Measurements from ENCODE around the gene PNLIPRP3.

Gene PNLIPRP3

DNA sequence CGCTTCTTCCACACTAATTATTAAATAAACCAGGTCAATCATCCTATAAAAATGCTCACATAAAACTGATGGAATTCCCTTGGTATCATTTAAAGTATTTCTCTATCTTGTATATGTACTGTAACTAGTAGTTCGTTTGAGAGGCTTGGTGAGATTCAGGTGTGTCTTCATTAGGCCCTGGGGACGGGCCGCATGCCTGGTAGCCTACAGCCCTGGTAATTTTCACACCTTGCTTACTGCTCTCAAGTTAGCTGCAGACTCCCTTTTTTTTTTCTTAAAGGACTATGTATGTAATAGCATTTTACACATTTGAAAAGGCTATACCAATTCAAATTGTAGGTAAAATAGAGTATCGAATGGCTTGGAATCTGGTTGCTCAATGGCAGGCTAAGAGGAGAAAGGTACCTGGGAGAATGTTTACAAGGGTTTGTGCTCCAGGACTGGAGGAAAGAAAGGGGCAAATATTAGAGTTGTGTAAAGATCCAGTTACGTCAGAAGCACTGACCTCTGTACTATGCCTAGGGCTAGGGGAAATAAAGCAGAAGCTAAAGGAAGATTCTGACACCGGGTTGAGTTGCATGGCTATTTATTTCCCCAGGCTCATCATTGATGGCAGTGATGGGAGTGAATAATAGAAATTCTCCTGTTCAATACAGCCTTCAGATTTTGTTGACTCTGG lies 59.3 kb downstream of the PNLIPRP3 start:
- Histone ChIP-seq H3K4me3 (ENCODE audit: low read depth, low read length) (no peak overlapping the region), H3K4me1 (ENCODE audit: control insufficient read depth, insufficient read depth, low read length) (no peaks in the 10 kb centered on the region), H3K36me3 (ENCODE audit: control insufficient read depth in 2 of 2, insufficient read depth in 1 of 2, low read length in 2 of 2) (no peaks in the 10 kb centered on the region), H3K9me3 (ENCODE audit: control insufficient read depth, insufficient read depth, low read depth, low read length) (no peaks in the 10 kb centered on the region), H3K27ac (ENCODE audit: extremely low read depth, low read depth, low read length) (no peak overlapping the region)
- TF ChIP-seq GLI2 (tag by site-specific recombination; IDR thresholded peaks at IDR 0.05; ENCODE audit: borderline replicate concordance, low read depth) (no peak), ZBTB48 (tag by site-specific recombination; IDR thresholded peaks at IDR 0.05) (no peak)
- TF ChIP-seq, protein P1, sequence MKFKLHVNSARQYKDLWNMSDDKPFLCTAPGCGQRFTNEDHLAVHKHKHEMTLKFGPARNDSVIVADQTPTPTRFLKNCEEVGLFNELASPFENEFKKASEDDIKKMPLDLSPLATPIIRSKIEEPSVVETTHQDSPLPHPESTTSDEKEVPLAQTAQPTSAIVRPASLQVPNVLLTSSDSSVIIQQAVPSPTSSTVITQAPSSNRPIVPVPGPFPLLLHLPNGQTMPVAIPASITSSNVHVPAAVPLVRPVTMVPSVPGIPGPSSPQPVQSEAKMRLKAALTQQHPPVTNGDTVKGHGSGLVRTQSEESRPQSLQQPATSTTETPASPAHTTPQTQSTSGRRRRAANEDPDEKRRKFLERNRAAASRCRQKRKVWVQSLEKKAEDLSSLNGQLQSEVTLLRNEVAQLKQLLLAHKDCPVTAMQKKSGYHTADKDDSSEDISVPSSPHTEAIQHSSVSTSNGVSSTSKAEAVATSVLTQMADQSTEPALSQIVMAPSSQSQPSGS (tag by site-specific recombination; IDR thresholded peaks at IDR 0.05; ENCODE audit: low read depth) = no peak
- TF ChIP-seq, protein P2, sequence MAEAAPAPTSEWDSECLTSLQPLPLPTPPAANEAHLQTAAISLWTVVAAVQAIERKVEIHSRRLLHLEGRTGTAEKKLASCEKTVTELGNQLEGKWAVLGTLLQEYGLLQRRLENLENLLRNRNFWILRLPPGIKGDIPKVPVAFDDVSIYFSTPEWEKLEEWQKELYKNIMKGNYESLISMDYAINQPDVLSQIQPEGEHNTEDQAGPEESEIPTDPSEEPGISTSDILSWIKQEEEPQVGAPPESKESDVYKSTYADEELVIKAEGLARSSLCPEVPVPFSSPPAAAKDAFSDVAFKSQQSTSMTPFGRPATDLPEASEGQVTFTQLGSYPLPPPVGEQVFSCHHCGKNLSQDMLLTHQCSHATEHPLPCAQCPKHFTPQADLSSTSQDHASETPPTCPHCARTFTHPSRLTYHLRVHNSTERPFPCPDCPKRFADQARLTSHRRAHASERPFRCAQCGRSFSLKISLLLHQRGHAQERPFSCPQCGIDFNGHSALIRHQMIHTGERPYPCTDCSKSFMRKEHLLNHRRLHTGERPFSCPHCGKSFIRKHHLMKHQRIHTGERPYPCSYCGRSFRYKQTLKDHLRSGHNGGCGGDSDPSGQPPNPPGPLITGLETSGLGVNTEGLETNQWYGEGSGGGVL (tag by site-specific recombination; IDR thresholded peaks at IDR 0.05) = no peak
- POLR2A ChIA-PET = no interaction called here
- CTCF ChIA-PET = interaction anchor here (0.6 to 1.1 kb wide), 3 partner anchors 25 to 48 kb away, joined by 3 to 4 read pairs (median 3); no protein-coding TSS in a partner anchor

DNA sequence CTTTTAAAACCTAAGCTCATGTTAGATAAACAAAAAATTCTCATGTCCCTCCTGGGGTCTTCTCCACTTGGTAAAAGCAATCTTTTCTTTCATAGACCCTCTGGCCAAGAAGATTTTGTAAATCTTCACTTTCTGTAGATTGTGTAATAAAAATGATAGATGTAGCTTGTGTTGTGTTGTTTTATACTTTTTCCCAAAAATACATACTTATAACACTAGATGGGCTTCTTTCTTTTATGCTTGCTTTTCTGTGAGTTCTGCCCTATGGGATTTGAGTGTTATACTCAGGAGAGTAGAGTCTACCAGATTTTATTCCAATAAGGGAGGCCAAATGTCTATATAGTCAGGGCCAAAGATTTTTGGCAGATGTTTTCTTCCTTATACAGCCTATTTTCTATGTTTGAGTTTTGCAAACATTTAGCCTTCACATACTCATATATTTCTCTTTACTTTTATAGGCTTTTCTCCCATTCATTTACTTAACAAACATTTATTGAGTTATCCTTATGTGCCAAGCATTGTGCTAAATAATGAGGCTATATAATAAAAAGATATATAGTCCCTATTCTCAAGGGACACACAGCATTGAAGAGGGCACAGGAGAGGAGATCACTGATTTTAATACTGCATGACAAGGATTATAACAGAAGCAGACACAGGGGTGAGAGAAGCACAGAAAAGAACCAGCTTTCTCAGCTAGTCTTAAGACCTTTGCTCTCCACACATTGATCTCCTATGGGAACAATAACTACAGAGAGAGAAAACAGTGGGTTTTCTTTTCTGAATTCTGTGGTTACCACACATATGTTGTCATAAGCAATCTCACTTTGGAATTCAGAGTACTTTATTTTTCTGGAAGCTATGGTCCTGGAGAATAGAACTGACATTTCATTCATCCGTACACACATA lies 60.1 kb downstream of the PNLIPRP3 start:
- no peak for TF ChIP-seq ZBTB48 (tag by site-specific recombination; IDR thresholded peaks at IDR 0.05)
- TF ChIP-seq SP7 (tag by site-specific recombination; IDR thresholded peaks at IDR 0.05) = no peak
- TF ChIP-seq, protein P3, sequence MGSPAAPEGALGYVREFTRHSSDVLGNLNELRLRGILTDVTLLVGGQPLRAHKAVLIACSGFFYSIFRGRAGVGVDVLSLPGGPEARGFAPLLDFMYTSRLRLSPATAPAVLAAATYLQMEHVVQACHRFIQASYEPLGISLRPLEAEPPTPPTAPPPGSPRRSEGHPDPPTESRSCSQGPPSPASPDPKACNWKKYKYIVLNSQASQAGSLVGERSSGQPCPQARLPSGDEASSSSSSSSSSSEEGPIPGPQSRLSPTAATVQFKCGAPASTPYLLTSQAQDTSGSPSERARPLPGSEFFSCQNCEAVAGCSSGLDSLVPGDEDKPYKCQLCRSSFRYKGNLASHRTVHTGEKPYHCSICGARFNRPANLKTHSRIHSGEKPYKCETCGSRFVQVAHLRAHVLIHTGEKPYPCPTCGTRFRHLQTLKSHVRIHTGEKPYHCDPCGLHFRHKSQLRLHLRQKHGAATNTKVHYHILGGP (tag by site-specific recombination; IDR thresholded peaks at IDR 0.05) = no peak
- TF ChIP-seq, protein P4, sequence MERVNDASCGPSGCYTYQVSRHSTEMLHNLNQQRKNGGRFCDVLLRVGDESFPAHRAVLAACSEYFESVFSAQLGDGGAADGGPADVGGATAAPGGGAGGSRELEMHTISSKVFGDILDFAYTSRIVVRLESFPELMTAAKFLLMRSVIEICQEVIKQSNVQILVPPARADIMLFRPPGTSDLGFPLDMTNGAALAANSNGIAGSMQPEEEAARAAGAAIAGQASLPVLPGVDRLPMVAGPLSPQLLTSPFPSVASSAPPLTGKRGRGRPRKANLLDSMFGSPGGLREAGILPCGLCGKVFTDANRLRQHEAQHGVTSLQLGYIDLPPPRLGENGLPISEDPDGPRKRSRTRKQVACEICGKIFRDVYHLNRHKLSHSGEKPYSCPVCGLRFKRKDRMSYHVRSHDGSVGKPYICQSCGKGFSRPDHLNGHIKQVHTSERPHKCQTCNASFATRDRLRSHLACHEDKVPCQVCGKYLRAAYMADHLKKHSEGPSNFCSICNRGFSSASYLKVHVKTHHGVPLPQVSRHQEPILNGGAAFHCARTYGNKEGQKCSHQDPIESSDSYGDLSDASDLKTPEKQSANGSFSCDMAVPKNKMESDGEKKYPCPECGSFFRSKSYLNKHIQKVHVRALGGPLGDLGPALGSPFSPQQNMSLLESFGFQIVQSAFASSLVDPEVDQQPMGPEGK (tag by site-specific recombination; IDR thresholded peaks at IDR 0.05) = no peak
- no peak for TF ChIP-seq MZF1 (tag by site-specific recombination; IDR thresholded peaks at IDR 0.05; ENCODE audit: borderline replicate concordance)
- TF ChIP-seq SP2 (tag by site-specific recombination; IDR thresholded peaks at IDR 0.05) = no peak
- TF ChIP-seq, protein P5, sequence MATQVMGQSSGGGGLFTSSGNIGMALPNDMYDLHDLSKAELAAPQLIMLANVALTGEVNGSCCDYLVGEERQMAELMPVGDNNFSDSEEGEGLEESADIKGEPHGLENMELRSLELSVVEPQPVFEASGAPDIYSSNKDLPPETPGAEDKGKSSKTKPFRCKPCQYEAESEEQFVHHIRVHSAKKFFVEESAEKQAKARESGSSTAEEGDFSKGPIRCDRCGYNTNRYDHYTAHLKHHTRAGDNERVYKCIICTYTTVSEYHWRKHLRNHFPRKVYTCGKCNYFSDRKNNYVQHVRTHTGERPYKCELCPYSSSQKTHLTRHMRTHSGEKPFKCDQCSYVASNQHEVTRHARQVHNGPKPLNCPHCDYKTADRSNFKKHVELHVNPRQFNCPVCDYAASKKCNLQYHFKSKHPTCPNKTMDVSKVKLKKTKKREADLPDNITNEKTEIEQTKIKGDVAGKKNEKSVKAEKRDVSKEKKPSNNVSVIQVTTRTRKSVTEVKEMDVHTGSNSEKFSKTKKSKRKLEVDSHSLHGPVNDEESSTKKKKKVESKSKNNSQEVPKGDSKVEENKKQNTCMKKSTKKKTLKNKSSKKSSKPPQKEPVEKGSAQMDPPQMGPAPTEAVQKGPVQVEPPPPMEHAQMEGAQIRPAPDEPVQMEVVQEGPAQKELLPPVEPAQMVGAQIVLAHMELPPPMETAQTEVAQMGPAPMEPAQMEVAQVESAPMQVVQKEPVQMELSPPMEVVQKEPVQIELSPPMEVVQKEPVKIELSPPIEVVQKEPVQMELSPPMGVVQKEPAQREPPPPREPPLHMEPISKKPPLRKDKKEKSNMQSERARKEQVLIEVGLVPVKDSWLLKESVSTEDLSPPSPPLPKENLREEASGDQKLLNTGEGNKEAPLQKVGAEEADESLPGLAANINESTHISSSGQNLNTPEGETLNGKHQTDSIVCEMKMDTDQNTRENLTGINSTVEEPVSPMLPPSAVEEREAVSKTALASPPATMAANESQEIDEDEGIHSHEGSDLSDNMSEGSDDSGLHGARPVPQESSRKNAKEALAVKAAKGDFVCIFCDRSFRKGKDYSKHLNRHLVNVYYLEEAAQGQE (tag by site-specific recombination; IDR thresholded peaks at IDR 0.05) = no peak
- TF ChIP-seq, protein P6, sequence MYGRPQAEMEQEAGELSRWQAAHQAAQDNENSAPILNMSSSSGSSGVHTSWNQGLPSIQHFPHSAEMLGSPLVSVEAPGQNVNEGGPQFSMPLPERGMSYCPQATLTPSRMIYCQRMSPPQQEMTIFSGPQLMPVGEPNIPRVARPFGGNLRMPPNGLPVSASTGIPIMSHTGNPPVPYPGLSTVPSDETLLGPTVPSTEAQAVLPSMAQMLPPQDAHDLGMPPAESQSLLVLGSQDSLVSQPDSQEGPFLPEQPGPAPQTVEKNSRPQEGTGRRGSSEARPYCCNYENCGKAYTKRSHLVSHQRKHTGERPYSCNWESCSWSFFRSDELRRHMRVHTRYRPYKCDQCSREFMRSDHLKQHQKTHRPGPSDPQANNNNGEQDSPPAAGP (tag by site-specific recombination; IDR thresholded peaks at IDR 0.05) = no peak
- no peak for TF ChIP-seq ZNF677 (tag by site-specific recombination; IDR thresholded peaks at IDR 0.05)
- no peak for TF ChIP-seq ZNF610 (tag by site-specific recombination; IDR thresholded peaks at IDR 0.05; ENCODE audit: borderline replicate concordance)
- no peaks in the 10 kb centered on the region for H3K9me3 ChIP-seq (ENCODE audit: control insufficient read depth, insufficient read depth, low read depth, low read length)
- H3K4me1 ChIP-seq (ENCODE audit: control insufficient read depth, insufficient read depth, low read length) = no peaks in the 10 kb centered on the region
- H3K27ac ChIP-seq (ENCODE audit: extremely low read depth, low read depth, low read length) = no peak overlapping the region
- ChIA-PET POLR2A (no interaction called here), CTCF (interaction anchor here (0.6 to 1.1 kb wide), 4 partner anchors 24 to 49 kb away, joined by 3 to 4 read pairs (median 3); no protein-coding TSS in a partner anchor)
- H3K36me3 ChIP-seq (ENCODE audit: control insufficient read depth in 2 of 2, insufficient read depth in 1 of 2, low read length in 2 of 2) = no peaks in the 10 kb centered on the region
- no peak overlapping the region for H3K4me3 ChIP-seq (ENCODE audit: low read depth, low read length)
